GM19324 (cell line): ENCODE results near the gene APOBR.
"Not testable (repeated sequence)": the region's sequence is repeated elsewhere in the genome, so short reads cannot be mapped to it uniquely, and the experiment has no call there.

Experiments used
- ATAC-seq: cut with Tn5 transposase; IDR thresholded peaks from one replicate; pipeline ENCODE4 v1.9.1; 2021; ENCODE audit warnings: mild to moderate bottlenecking, moderate library complexity; ENCODE audit not compliant: unreplicated experiment, low FRiP score

APOBR gene

GRCh38 chr16:28494121-28494851, at the start of gene APOBR:
Gene APOBR (plus strand): TSS chr16:28494643. CDS start chr16:28494682, 39 bp downstream.
- ATAC-seq = peak; percentile 42

- not testable (repeated sequence) for ATAC-seq
Observed at GRCh38 chr16:28446388-28446787, 48.1 kb upstream of the APOBR start.

- ATAC-seq = not testable (repeated sequence)
Observed at GRCh38 chr16:28447081-28447480, 47.4 kb upstream of the APOBR start.

GRCh38 chr16:28473714-28474265, 20.7 kb upstream of the APOBR start:
- ATAC-seq = peak; percentile 48

- no peak for ATAC-seq
Observed at GRCh38 chr16:28475221-28475620, 19.2 kb upstream of the APOBR start.

GRCh38 chr16:28477311-28477920, 17.0 kb upstream of the APOBR start:
- no peak for ATAC-seq

- ATAC-seq = no peak
Observed at GRCh38 chr16:28478506-28479180, 15.8 kb upstream of the APOBR start.

- no peak for ATAC-seq
Observed at GRCh38 chr16:28482026-28482425, 12.4 kb upstream of the APOBR start.

GRCh38 chr16:28483361-28483760, 11.1 kb upstream of the APOBR start:
- not testable (repeated sequence) for ATAC-seq

- ATAC-seq = no peak
Observed at GRCh38 chr16:28486266-28486665, 8.2 kb upstream of the APOBR start.

- ATAC-seq = no peak
Observed at GRCh38 chr16:28491230-28491969, 3.0 kb upstream of the APOBR start.

GRCh38 chr16:28491970-28492474, 2.4 kb upstream of the APOBR start, which contains the start of gene CLN3:
Gene CLN3 (minus strand): TSS chr16:28492074. CDS start chr16:28491759, 315 bp downstream.
- ATAC-seq = peak; percentile 66

- ATAC-seq = no peak
Observed at GRCh38 chr16:28492511-28492910, 1.9 kb upstream of the APOBR start.

- no peak for ATAC-seq
Observed at GRCh38 chr16:28495098-28495793, 803 bp downstream of the APOBR start.

- no peak for ATAC-seq
Observed at GRCh38 chr16:28495795-28496749, 1.6 kb downstream of the APOBR start.

GRCh38 chr16:28496844-28497243, 2.4 kb downstream of the APOBR start:
- no peak for ATAC-seq

GRCh38 chr16:28497386-28497785, 2.9 kb downstream of the APOBR start:
- no peak for ATAC-seq

GRCh38 chr16:28497861-28498599, 3.6 kb downstream of the APOBR start:
- no peak for ATAC-seq
